HG02970 (cell line): ENCODE data around the gene ATG16L1.
A peak's percentile ranks its signal among the peaks of the same experiment; 100 is the strongest.

Experiments used
- ATAC-seq: cut with Tn5 transposase; IDR thresholded peaks from one replicate; pipeline ENCODE4 v1.9.1; 2021; ENCODE audit warnings: mild to moderate bottlenecking, moderate library complexity, moderate number of reproducible peaks; ENCODE audit not compliant: unreplicated experiment, low FRiP score

The ATG16L1 gene

GRCh38 chr2:233251306-233252116, at the start of gene ATG16L1:
Gene ATG16L1 (plus strand): TSS chr2:233251673. CDS start chr2:233251828, 155 bp downstream.
- ATAC-seq: peak; percentile 97

- no peak for ATAC-seq
These were observed 48.9 kb upstream of the ATG16L1 start for GRCh38 chr2:233202531-233202944.

GRCh38 chr2:233203060-233203459, 48.4 kb upstream of the ATG16L1 start:
- ATAC-seq: no peak

GRCh38 chr2:233204286-233204936, 47.1 kb upstream of the ATG16L1 start:
- ATAC-seq: no peak

- ATAC-seq: no peak
These were observed 42.9 kb upstream of the ATG16L1 start for GRCh38 chr2:233208382-233209116.

GRCh38 chr2:233209117-233209532, 42.3 kb upstream of the ATG16L1 start:
- no peak for ATAC-seq

- no peak for ATAC-seq
These were observed 41.8 kb upstream of the ATG16L1 start for GRCh38 chr2:233209533-233210171.

- ATAC-seq: no peak
These were observed 41.2 kb upstream of the ATG16L1 start for GRCh38 chr2:233210281-233210680.

GRCh38 chr2:233210843-233211547, 40.5 kb upstream of the ATG16L1 start:
- ATAC-seq: no peak

- no peak for ATAC-seq
These were observed 40.0 kb upstream of the ATG16L1 start for GRCh38 chr2:233211548-233211895.

GRCh38 chr2:233213011-233213410, 38.5 kb upstream of the ATG16L1 start:
- no peak for ATAC-seq

- ATAC-seq: no peak
These were observed 37.5 kb upstream of the ATG16L1 start for GRCh38 chr2:233213975-233214374.

- no peak for ATAC-seq
These were observed 33.5 kb upstream of the ATG16L1 start for GRCh38 chr2:233217892-233218377.

- ATAC-seq: no peak
These were observed 32.6 kb upstream of the ATG16L1 start for GRCh38 chr2:233218836-233219235.

- ATAC-seq: no peak
These were observed 31.6 kb upstream of the ATG16L1 start for GRCh38 chr2:233219848-233220247.

GRCh38 chr2:233221378-233222063, 30.0 kb upstream of the ATG16L1 start:
- no peak for ATAC-seq

GRCh38 chr2:233223059-233223894, 28.2 kb upstream of the ATG16L1 start:
- no peak for ATAC-seq

- no peak for ATAC-seq
These were observed 26.0 kb upstream of the ATG16L1 start for GRCh38 chr2:233225230-233226068.
